ENCODE measurements around the gene PLEKHA8. TPM values are rescaled to one million over a fixed set of nuclear protein-coding genes. Genes with fewer than 3 reads are reported as not detected.

The PLEKHA8 gene
- total RNA-seq, 1 experiment from 2014 or later = 23.0 TPM

DNA sequence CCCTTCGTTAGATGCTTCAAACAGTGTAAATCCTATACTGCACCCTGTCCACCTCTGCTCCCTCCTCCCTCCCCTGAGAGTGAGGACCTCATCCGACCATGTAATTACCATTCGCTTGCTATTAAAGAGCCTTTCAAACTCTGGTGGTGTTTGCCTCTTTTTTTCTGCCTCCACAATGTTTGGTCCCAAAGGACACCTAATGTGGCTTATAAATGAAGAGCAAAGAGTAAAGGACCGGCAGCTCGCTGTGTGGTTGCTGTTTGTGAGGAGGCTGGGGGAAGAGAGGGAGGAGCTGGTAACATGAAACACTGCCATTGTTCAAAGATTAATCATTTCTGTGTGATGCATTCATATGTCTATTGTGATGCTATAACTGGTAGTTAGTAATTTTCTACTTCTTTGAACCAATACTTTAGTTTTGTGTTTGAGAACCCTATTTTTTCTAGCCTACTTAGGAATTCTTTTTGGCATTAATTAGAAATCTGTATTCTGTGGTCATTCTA, 134.5 kb downstream of the PLEKHA8 start:
- Histone ChIP-seq H3K9me3 (ENCODE audit: insufficient read depth, low read depth) (no peaks in the 10 kb centered on the region), H3K27me3 (ENCODE audit: insufficient read depth, low read depth) (no peaks in the 10 kb centered on the region), H3F3A (ENCODE audit: insufficient read depth, low read depth) (peaks cover 25% of the 10 kb centered on the region; the same call in 1 of the 2 replicates), H3K4me1 (replicated peaks; ENCODE audit: insufficient read depth) (peaks cover 54% of the 10 kb centered on the region), H3K79me2 (ENCODE audit: low read depth) (no peaks in the 10 kb centered on the region), H3K27ac (no peak overlapping the region), H3K4me2 (peak overlapping the region; percentile 37), H2AFZ (no peak overlapping the region), H3K36me3 (ENCODE audit: low read depth) (no peaks in the 10 kb centered on the region), H4K20me1 (ENCODE audit: insufficient read depth) (no peaks in the 10 kb centered on the region), H3K4me3 (no peak overlapping the region), H3K9me2 (ENCODE audit: insufficient read depth) (no peaks in the 10 kb centered on the region)
- ChIA-PET CTCF (interaction anchor here (0.6 kb wide), 1 partner anchor 112 kb away, joined by 3 read pairs; no protein-coding TSS in a partner anchor), POLR2A (ENCODE audit: unreplicated experiment) (interaction anchor here (0.6 kb wide), 1 partner anchor 186 kb away, joined by 3 read pairs; no protein-coding TSS in a partner anchor)
- no peak for TF ChIP-seq EZH2 (IDR thresholded peaks at IDR 0.05; ENCODE audit: low read depth)
- TF ChIP-seq, protein P1, sequence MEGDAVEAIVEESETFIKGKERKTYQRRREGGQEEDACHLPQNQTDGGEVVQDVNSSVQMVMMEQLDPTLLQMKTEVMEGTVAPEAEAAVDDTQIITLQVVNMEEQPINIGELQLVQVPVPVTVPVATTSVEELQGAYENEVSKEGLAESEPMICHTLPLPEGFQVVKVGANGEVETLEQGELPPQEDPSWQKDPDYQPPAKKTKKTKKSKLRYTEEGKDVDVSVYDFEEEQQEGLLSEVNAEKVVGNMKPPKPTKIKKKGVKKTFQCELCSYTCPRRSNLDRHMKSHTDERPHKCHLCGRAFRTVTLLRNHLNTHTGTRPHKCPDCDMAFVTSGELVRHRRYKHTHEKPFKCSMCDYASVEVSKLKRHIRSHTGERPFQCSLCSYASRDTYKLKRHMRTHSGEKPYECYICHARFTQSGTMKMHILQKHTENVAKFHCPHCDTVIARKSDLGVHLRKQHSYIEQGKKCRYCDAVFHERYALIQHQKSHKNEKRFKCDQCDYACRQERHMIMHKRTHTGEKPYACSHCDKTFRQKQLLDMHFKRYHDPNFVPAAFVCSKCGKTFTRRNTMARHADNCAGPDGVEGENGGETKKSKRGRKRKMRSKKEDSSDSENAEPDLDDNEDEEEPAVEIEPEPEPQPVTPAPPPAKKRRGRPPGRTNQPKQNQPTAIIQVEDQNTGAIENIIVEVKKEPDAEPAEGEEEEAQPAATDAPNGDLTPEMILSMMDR (conservative IDR thresholded peaks at IDR 0.05) = no peak
- no TSS peak for BruUV-seq (replicated peaks)
- intact Hi-C loops (cut with micrococcal nuclease; ENCODE audit: unreplicated experiment) = loop anchor here (5.0 to 10.0 kb wide), 2 partner anchors 385 to 582 kb away; no protein-coding TSS in a partner anchor
- DNase-seq = peak; percentile 39 to 71

DNA sequence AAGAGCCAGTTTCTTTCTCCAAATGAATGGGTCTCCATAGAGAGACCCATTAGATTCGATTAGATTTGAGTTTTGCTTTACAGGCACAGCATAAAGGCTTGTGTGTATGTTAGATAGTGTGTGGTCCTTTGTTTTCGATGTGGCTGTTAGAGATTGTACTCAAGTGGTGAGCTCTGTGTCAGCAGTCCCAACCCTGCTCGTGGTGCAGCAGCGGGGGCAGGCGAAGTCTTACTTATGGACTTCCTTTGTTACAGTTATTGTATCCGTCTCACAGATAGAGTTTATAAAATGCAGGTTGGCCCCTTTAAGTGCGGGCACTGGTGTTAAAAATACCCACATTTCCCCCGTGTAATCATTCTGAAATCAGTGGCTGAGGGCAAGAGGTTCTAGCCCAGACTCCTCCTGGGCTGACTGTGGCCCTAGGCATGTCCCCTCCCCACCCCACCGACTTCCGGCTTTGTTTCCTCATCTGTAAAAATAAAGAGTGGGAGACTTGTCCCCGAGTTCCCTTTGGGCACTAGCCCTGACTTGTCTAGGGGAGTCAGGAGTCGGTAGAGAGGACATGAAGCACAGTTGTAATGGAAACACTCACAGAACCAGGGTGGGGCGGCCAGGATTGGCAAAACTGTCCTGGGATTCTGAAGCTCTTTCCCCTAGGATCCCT, 135.2 kb downstream of the PLEKHA8 start:
- BruUV-seq (replicated peaks) = no TSS peak
- Histone ChIP-seq H3F3A (ENCODE audit: insufficient read depth, low read depth) (peaks cover 25% of the 10 kb centered on the region; the same call in 1 of the 2 replicates), H3K9me3 (ENCODE audit: insufficient read depth, low read depth) (no peaks in the 10 kb centered on the region), H3K27me3 (ENCODE audit: insufficient read depth, low read depth) (no peaks in the 10 kb centered on the region), H3K4me2 (peak overlapping the region; percentile 37), H3K9me2 (ENCODE audit: insufficient read depth) (no peaks in the 10 kb centered on the region), H3K27ac (no peak overlapping the region), H3K4me1 (replicated peaks; ENCODE audit: insufficient read depth) (peaks cover 54% of the 10 kb centered on the region), H3K36me3 (ENCODE audit: low read depth) (no peaks in the 10 kb centered on the region), H4K20me1 (ENCODE audit: insufficient read depth) (no peaks in the 10 kb centered on the region), H3K4me3 (no peak overlapping the region), H3K79me2 (ENCODE audit: low read depth) (no peaks in the 10 kb centered on the region), H2AFZ (no peak overlapping the region)
- TF ChIP-seq EZH2 (IDR thresholded peaks at IDR 0.05; ENCODE audit: low read depth) = no peak
- TF ChIP-seq, protein P1 (conservative IDR thresholded peaks at IDR 0.05) = no peak
- DNase-seq = no peak
- ChIA-PET CTCF (interaction anchor here (0.6 kb wide), 2 partner anchors 99 to 110 kb away, joined by 9 to 11 read pairs; no protein-coding TSS in a partner anchor), POLR2A (ENCODE audit: unreplicated experiment) (no interaction called here)
- intact Hi-C loops (cut with micrococcal nuclease; ENCODE audit: unreplicated experiment) = loop anchor here (5.0 to 10.0 kb wide), 2 partner anchors 384 to 581 kb away; no protein-coding TSS in a partner anchor

DNA sequence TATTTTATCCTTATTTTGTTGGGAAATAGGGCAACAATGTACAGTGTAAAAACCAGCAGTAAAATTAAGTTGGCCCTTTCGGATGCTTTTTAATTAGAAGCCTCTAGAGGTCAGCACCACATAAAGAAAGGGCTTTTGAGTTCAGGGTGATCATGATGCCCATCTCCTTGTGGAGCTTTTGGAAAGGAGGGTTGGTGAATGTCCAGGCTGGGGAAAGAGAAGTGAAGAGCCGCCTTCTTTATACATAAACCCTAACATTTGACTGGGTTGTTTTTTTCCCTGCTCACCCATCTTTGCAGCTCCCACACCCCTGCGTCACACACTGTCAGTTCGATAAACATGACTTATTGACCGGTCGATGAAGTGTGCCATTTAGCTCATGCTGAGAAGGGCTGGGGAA, 136.4 kb downstream of the PLEKHA8 start:
- ChIA-PET POLR2A (ENCODE audit: unreplicated experiment) (interaction anchor here (0.6 to 0.7 kb wide), 2 partner anchors 61 to 243 kb away, joined by 3 to 5 read pairs; no protein-coding TSS in a partner anchor), CTCF (interaction anchor here (0.7 to 1.2 kb wide), 4 partner anchors 21 to 455 kb away, joined by 3 to 6 read pairs (median 4); no protein-coding TSS in a partner anchor)
- H3K9me2 ChIP-seq (ENCODE audit: insufficient read depth) = no peaks in the 10 kb centered on the region
- no peaks in the 10 kb centered on the region for H4K20me1 ChIP-seq (ENCODE audit: insufficient read depth)
- H3K27ac ChIP-seq = no peak overlapping the region
- peaks cover 25% of the 10 kb centered on the region; the same call in 1 of the 2 replicates for H3F3A ChIP-seq (ENCODE audit: insufficient read depth, low read depth)
- H3K27me3 ChIP-seq (ENCODE audit: insufficient read depth, low read depth) = no peaks in the 10 kb centered on the region
- H2AFZ ChIP-seq = no peak overlapping the region
- H3K4me2 ChIP-seq = no peak overlapping the region
- no peaks in the 10 kb centered on the region for H3K79me2 ChIP-seq (ENCODE audit: low read depth)
- DNase-seq = peak; percentile 32 to 68
- BruUV-seq (replicated peaks) = no TSS peak
- no peaks in the 10 kb centered on the region for H3K36me3 ChIP-seq (ENCODE audit: low read depth)
- TF ChIP-seq EZH2 (IDR thresholded peaks at IDR 0.05; ENCODE audit: low read depth) = no peak
- TF ChIP-seq, protein P1 (conservative IDR thresholded peaks at IDR 0.05) = peak; percentile 86
- H3K4me1 ChIP-seq (replicated peaks; ENCODE audit: insufficient read depth) = peaks cover 52% of the 10 kb centered on the region
- intact Hi-C loops (cut with micrococcal nuclease; ENCODE audit: unreplicated experiment) = loop anchor here (1.0 to 10.0 kb wide), 4 partner anchors 249 to 580 kb away; no protein-coding TSS in a partner anchor
- H3K9me3 ChIP-seq (ENCODE audit: insufficient read depth, low read depth) = no peaks in the 10 kb centered on the region
- no peak overlapping the region for H3K4me3 ChIP-seq

Data from PC-9 (cell line).